ENCODE measurements around the gene STAB2. TPM values are rescaled to one million over a fixed set of nuclear protein-coding genes. Genes with fewer than 3 reads are reported as not detected.

Gene STAB2
- total RNA-seq, 1 donor from 2014 or later, result not detected

- Mint-ChIP-seq H3K4me1 (peaks cover 2% of the 10 kb centered on the region), H3K36me3 (peaks cover 28% of the 10 kb centered on the region), H3K9me3 (no peaks in the 10 kb centered on the region), H3K27me3 (ENCODE audit: insufficient read depth, low read depth) (no peaks in the 10 kb centered on the region), H3K27ac (no peak overlapping the region), H3K4me3 (no peak overlapping the region)
- no peak overlapping the region for H3K4me3 ChIP-seq
- H3K4me2 ChIP-seq, result no peak overlapping the region
- H3K27me3 ChIP-seq, result no peaks in the 10 kb centered on the region
- no peak overlapping the region for H3K9ac ChIP-seq
- no peaks in the 10 kb centered on the region for H3K9me3 ChIP-seq (ENCODE audit: low read depth)
- peaks cover 3% of the 10 kb centered on the region for H3F3A ChIP-seq (ENCODE audit: low read depth)
- peaks cover 3% of the 10 kb centered on the region for H3K4me1 ChIP-seq
- TF ChIP-seq CTCF (IDR thresholded peaks at IDR 0.05) (no peak), EZH2phosphoT487 (IDR thresholded peaks at IDR 0.05) (no peak), EZH2 (IDR thresholded peaks at IDR 0.05) (no peak)
- peaks cover 5% of the 10 kb centered on the region for H4K20me1 ChIP-seq (ENCODE audit: low read depth)
- DNase-seq (ENCODE audit: low spot score), result no peak
- no peak overlapping the region for H2AFZ ChIP-seq (replicated peaks)
- no peaks in the 10 kb centered on the region for H3K36me3 ChIP-seq
- no peaks in the 10 kb centered on the region for H3K79me2 ChIP-seq (ENCODE audit: low read depth)
- H3K27ac ChIP-seq, result no peak overlapping the region
Measured at GRCh38 chr12:103778781-103779180, 191.7 kb downstream of the STAB2 start.

GRCh38 chr12:103779410-103780092 lies 192.5 kb downstream of the STAB2 start:
- Histone ChIP-seq H3K4me3 (no peak overlapping the region), H2AFZ (replicated peaks) (no peak overlapping the region), H3K4me1 (no peaks in the 10 kb centered on the region), H3K27me3 (no peaks in the 10 kb centered on the region), H3K79me2 (ENCODE audit: low read depth) (no peaks in the 10 kb centered on the region), H3K4me2 (no peak overlapping the region), H4K20me1 (ENCODE audit: low read depth) (no peaks in the 10 kb centered on the region), H3K9me3 (ENCODE audit: low read depth) (no peaks in the 10 kb centered on the region), H3K9ac (no peak overlapping the region), H3K36me3 (no peaks in the 10 kb centered on the region), H3F3A (ENCODE audit: low read depth) (no peaks in the 10 kb centered on the region), H3K27ac (no peak overlapping the region)
- Mint-ChIP-seq H3K36me3 (peaks cover 31% of the 10 kb centered on the region), H3K4me3 (no peak overlapping the region), H3K9me3 (no peaks in the 10 kb centered on the region), H3K27me3 (ENCODE audit: insufficient read depth, low read depth) (no peaks in the 10 kb centered on the region), H3K4me1 (peaks cover 2% of the 10 kb centered on the region), H3K27ac (no peak overlapping the region)
- no peak for DNase-seq (ENCODE audit: low spot score)
- no peak for TF ChIP-seq EZH2 (IDR thresholded peaks at IDR 0.05)
- no peak for TF ChIP-seq CTCF (IDR thresholded peaks at IDR 0.05)
- TF ChIP-seq EZH2phosphoT487 (IDR thresholded peaks at IDR 0.05), result no peak

- no peaks in the 10 kb centered on the region for H4K20me1 ChIP-seq (ENCODE audit: low read depth)
- H3K79me2 ChIP-seq (ENCODE audit: low read depth), result no peaks in the 10 kb centered on the region
- no peaks in the 10 kb centered on the region for H3K4me1 ChIP-seq
- Mint-ChIP-seq H3K4me3 (no peak overlapping the region), H3K27me3 (ENCODE audit: insufficient read depth, low read depth) (no peaks in the 10 kb centered on the region), H3K4me1 (peaks cover 2% of the 10 kb centered on the region), H3K9me3 (no peaks in the 10 kb centered on the region), H3K27ac (peak overlapping the region; percentile 51), H3K36me3 (peaks cover 30% of the 10 kb centered on the region)
- no peak for DNase-seq (ENCODE audit: low spot score)
- no peaks in the 10 kb centered on the region for H3K9me3 ChIP-seq (ENCODE audit: low read depth)
- no peak overlapping the region for H3K4me2 ChIP-seq
- H3K9ac ChIP-seq, result no peak overlapping the region
- TF ChIP-seq EZH2phosphoT487 (IDR thresholded peaks at IDR 0.05) (no peak), CTCF (IDR thresholded peaks at IDR 0.05) (no peak), EZH2 (IDR thresholded peaks at IDR 0.05) (no peak)
- no peak overlapping the region for H2AFZ ChIP-seq (replicated peaks)
- H3K27me3 ChIP-seq, result no peaks in the 10 kb centered on the region
- no peak overlapping the region for H3K4me3 ChIP-seq
- no peak overlapping the region for H3K27ac ChIP-seq
- H3F3A ChIP-seq (ENCODE audit: low read depth), result no peaks in the 10 kb centered on the region
- H3K36me3 ChIP-seq, result no peaks in the 10 kb centered on the region
Measured at GRCh38 chr12:103780093-103780440, 193.0 kb downstream of the STAB2 start.

All from neural progenitor cell (in vitro differentiated cells).